HUES48 (cell line): ENCODE data around the gene UBE2D2.

Source experiments
- H3K27ac ChIP-seq: one replicate; pipeline ENCODE4 v1.7.0; 2013; ENCODE audit warnings: low read depth, low read length, inconsistent platforms
- H3K27me3 ChIP-seq: 2 replicates; pipeline ENCODE4 v1.6.1; 2013; ENCODE audit warnings: mild to moderate bottlenecking, low read length; ENCODE audit not compliant: control insufficient read depth, insufficient read depth
- H3K36me3 ChIP-seq: 2 replicates; pipeline ENCODE4 v1.6.1; 2013; ENCODE audit warnings: low read length; ENCODE audit not compliant: control insufficient read depth, insufficient read depth
- H3K4me1 ChIP-seq: 2 replicates; pipeline ENCODE4 v1.6.1; 2013; ENCODE audit warnings: mild to moderate bottlenecking, low read length; ENCODE audit not compliant: control insufficient read depth, insufficient read depth
- H3K4me3 ChIP-seq: 2 replicates; pipeline ENCODE4 v1.5.1; 2013; ENCODE audit warnings: mild to moderate bottlenecking, low read depth, low read length
- H3K9ac ChIP-seq: 2 replicates; pipeline ENCODE4 v1.6.1; 2013; ENCODE audit warnings: mild to moderate bottlenecking, low read depth, low read length, moderate library complexity
- H3K9me3 ChIP-seq: 2 replicates; pipeline ENCODE4 v1.6.1; 2013; ENCODE audit warnings: low read length; ENCODE audit not compliant: control insufficient read depth, insufficient read depth

The UBE2D2 gene

DNA sequence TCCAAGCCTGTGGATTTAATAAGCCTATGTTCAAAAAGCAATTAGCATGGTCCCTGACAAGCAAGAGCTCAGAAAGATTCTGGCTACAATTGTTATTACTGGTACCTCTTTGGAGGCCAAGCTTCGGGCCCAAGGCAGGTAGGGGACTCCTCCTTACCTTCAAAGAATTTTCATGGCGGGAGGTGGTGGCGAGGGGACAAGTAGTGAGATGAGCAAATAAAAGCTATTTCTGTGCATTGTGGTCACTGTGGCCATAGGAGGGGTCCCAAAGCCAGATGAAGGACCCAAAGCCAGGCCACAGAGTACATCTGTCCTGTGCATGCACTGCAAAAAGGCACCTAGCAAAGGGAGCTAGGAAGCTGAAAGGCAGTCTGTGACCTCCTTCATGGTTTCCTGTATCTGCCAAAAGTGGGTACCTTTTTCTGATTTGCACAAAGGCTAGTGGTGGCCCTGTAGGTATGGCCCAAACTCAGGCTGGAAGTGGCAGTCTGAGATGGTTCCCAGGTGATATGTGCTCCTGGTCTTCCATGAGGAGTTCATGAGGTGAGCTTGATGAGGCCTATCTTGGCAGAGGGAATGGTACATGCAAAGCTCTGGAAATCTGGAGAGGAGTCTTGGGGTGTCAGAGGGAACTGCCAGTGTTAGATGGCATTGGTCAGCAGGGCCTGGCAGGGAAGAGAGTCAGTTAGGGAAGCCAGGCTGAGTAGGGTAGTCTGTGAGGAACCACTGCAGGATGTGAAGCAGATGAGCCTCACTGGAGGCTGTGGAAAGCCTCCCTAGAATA, 83.7 kb downstream of the UBE2D2 start:
- no peak overlapping the region for H3K9ac ChIP-seq
- H3K4me1 ChIP-seq: peaks cover 50% of the 10 kb centered on the region
- H3K36me3 ChIP-seq: no peaks in the 10 kb centered on the region
- no peak overlapping the region for H3K4me3 ChIP-seq
- H3K9me3 ChIP-seq: no peaks in the 10 kb centered on the region
- H3K27me3 ChIP-seq: peaks cover 47% of the 10 kb centered on the region
- no peak overlapping the region for H3K27ac ChIP-seq

- Histone ChIP-seq H3K27me3 (peaks cover 47% of the 10 kb centered on the region), H3K4me3 (no peak overlapping the region), H3K9ac (no peak overlapping the region), H3K4me1 (peaks cover 45% of the 10 kb centered on the region), H3K27ac (no peak overlapping the region), H3K36me3 (no peaks in the 10 kb centered on the region), H3K9me3 (no peaks in the 10 kb centered on the region)
These were observed 84.3 kb downstream of the UBE2D2 start for GRCh38 chr5:139645430-139645871.

DNA sequence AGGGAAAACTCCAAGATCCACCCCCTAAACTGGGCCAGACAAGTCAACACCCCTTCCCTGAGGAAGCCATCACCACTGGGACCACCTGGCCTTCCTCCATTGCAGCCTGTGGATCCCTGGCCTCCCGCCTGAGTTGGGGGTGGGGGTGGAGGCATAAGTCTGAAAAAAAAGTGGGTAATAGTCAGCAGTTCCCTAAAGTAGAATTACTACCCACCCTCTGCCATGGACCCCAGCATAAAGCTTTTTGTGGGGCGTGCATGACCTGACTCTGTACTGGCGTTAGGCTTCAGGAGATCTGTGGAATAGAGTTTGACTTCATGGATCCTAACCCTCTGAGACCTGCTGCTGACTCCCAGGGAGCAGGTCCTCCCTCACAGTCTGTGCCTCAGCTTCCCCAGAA, 85.0 kb downstream of the UBE2D2 start:
- Histone ChIP-seq H3K36me3 (no peaks in the 10 kb centered on the region), H3K27me3 (peaks cover 47% of the 10 kb centered on the region)

GRCh38 chr5:139646912-139647505, 85.9 kb downstream of the UBE2D2 start:
- peaks cover 47% of the 10 kb centered on the region for H3K27me3 ChIP-seq
- no peaks in the 10 kb centered on the region for H3K36me3 ChIP-seq
- H3K4me1 ChIP-seq: peaks cover 41% of the 10 kb centered on the region
- no peak overlapping the region for H3K9ac ChIP-seq
- no peaks in the 10 kb centered on the region for H3K9me3 ChIP-seq
- no peak overlapping the region for H3K27ac ChIP-seq
- peak overlapping the region; percentile 76 for H3K4me3 ChIP-seq

More for the DNA sequence above, 85.0 kb downstream of the UBE2D2 start:
- Histone ChIP-seq H3K27ac (no peak overlapping the region), H3K4me1 (peaks cover 43% of the 10 kb centered on the region), H3K9me3 (no peaks in the 10 kb centered on the region), H3K4me3 (no peak overlapping the region), H3K9ac (no peak overlapping the region)

GRCh38 chr5:139647506-139648204, 86.5 kb downstream of the UBE2D2 start:
- Histone ChIP-seq H3K27ac (peak overlapping the region; percentile 93), H3K27me3 (peaks cover 44% of the 10 kb centered on the region), H3K4me3 (peak overlapping the region; percentile 76), H3K4me1 (peaks cover 43% of the 10 kb centered on the region), H3K36me3 (no peaks in the 10 kb centered on the region), H3K9ac (no peak overlapping the region), H3K9me3 (no peaks in the 10 kb centered on the region)

- peak within 1 kb of the TSS; percentile 93 for H3K27ac ChIP-seq
- H3K4me1 ChIP-seq: peaks cover 43% of the 10 kb centered on the region
- peak within 1 kb of the TSS; percentile 64; the same call in 1 of the 2 replicates for H3K9ac ChIP-seq
These were observed 87.3 kb downstream of the UBE2D2 start, which contains the start of gene CXXC5 for GRCh38 chr5:139648205-139649081. Gene CXXC5 (plus strand): TSS chr5:139648349. CDS start chr5:139680524, 32,175 bp downstream.

DNA sequence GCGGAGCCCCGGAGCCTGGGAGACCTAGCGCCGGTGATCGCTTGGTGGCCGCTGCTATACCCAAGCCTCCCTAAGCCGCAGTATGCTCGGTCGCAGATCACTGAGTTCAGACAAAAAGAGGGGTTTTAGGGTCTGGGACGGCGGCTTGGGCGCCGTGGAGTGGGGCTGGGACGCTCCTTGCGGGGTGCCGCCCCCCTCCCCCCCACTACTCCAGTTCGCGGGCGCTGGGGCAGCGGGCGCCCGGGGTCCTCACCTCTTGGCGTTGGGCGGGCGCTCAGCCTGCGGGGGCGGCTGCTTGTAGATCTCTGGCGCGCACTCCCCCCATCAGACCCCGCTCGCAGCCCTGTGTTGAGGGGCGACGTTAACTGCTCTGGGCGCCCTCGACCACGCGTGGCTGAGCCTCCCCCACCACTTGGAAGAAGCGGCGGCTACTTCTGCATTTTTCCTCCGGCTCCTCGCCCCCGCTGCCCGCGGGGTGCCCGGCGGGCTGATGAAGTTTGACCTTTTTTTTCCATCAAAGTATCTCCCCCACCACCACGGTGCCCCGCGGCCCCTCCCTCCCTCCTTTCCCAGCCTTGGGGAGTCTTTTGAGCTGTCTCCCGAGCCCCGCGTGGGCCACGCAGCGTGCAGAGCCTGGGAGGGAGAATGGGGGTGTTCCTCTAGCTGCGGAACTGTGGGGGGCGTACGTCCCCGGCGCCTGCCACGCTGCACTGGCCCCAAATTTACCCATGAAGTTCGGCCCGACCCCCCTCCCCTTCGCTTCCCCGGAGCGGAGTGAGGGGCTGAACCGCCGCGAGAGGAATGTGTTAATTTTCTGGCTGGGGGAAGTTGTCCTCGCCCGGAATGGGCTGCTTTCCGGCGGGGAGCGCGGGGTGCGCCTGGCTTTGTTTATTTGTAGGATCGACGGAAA, 88.2 kb downstream of the UBE2D2 start:
- peaks cover 49% of the 10 kb centered on the region for H3K4me1 ChIP-seq
- no peaks in the 10 kb centered on the region for H3K9me3 ChIP-seq
- H3K4me3 ChIP-seq: peak overlapping the region; percentile 76
- H3K36me3 ChIP-seq: no peaks in the 10 kb centered on the region
- H3K27ac ChIP-seq: peak overlapping the region; percentile 93
- H3K27me3 ChIP-seq: peaks cover 33% of the 10 kb centered on the region
- peak overlapping the region; percentile 68; the same call in 1 of the 2 replicates for H3K9ac ChIP-seq

More at GRCh38 chr5:139648205-139649081, 87.3 kb downstream of the UBE2D2 start, which contains the start of gene CXXC5:
- H3K4me3 ChIP-seq: peak within 1 kb of the TSS; percentile 76
- no peaks in the 10 kb centered on the region for H3K36me3 ChIP-seq
- H3K27me3 ChIP-seq: peaks cover 42% of the 10 kb centered on the region
- H3K9me3 ChIP-seq: no peaks in the 10 kb centered on the region

GRCh38 chr5:139650031-139650688, 89.0 kb downstream of the UBE2D2 start:
- Histone ChIP-seq H3K36me3 (no peaks in the 10 kb centered on the region), H3K27ac (peak overlapping the region; percentile 93), H3K9me3 (no peaks in the 10 kb centered on the region), H3K9ac (peak overlapping the region; percentile 68), H3K4me3 (peak overlapping the region; percentile 76), H3K27me3 (peaks cover 25% of the 10 kb centered on the region), H3K4me1 (peaks cover 57% of the 10 kb centered on the region)

DNA sequence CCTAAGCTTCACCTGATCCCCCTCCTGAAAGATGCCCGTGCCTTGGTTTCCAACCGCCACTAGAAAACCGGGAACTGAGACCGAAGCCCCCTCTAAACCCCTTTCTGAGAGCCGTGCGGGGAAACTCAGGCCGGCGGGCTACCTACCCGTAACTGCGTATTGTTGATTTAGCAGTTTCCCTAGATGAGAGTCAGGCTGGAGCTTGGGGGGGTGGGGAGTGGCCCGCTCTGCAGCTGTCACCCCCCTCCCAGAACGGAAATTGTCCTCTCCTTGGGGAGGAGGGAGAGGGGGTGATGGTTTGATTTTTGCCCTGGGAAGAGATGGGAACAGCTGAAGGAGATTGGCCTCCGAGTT, 89.5 kb downstream of the UBE2D2 start:
- peak overlapping the region; percentile 93 for H3K27ac ChIP-seq
- peak overlapping the region; percentile 76 for H3K4me3 ChIP-seq
- H3K4me1 ChIP-seq: peaks cover 57% of the 10 kb centered on the region

More for the DNA sequence above, 89.5 kb downstream of the UBE2D2 start:
- Histone ChIP-seq H3K36me3 (no peaks in the 10 kb centered on the region), H3K27me3 (peaks cover 20% of the 10 kb centered on the region), H3K9ac (no peak overlapping the region), H3K9me3 (no peaks in the 10 kb centered on the region)
